ENCODE results near the gene XCL1.
"Not testable (repeated sequence)": the region's sequence is repeated elsewhere in the genome, so short reads cannot be mapped to it uniquely, and the experiment has no call there.

- TF ChIP-seq CTCF, EZH2, EZH2phosphoT487 (IDR thresholded peaks at IDR 0.05): not testable (repeated sequence)
Measured at GRCh38 chr1:168580991-168581390, 4.6 kb downstream of the XCL1 start.

Measured in neural progenitor cell (in vitro differentiated cells).